DMS 273 (cell line): Measurements from ENCODE around the gene CDC42BPG.

Experiments used
- DNase-seq: peaks from one replicate; lab custom pipeline; 2025; ENCODE audit not compliant: unreplicated experiment; lab: John Stamatoyannopoulos, UW

CDC42BPG gene

GRCh38 chr11:64793271-64794160 is 50.9 kb downstream of the CDC42BPG start:
- no peak for DNase-seq

DNA sequence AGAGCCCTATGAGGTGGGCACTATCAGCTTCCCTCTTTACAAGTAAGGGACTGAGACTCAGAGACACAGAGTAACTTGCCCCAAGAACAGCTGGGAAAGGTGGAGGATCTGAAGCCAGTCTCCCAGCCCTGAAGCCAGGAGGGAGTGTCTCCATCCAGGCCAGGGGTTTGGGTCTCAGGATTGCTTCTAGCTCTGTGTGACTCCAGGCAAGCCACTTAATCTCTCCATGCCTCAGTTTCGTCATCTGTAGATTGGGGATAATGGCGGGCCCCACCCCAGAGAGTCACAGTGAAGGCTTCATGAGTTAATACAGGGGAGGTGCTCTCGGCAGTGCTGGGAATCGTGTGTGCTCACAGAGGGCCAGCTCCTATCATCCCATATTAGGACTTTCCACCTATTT is 52.0 kb downstream of the CDC42BPG start:
- no peak for DNase-seq

- peak; percentile 21 for DNase-seq
Measured at GRCh38 chr11:64791781-64792291, 52.6 kb downstream of the CDC42BPG start.

- DNase-seq, result no peak
Measured at GRCh38 chr11:64790205-64791095, 54.0 kb downstream of the CDC42BPG start.

DNA sequence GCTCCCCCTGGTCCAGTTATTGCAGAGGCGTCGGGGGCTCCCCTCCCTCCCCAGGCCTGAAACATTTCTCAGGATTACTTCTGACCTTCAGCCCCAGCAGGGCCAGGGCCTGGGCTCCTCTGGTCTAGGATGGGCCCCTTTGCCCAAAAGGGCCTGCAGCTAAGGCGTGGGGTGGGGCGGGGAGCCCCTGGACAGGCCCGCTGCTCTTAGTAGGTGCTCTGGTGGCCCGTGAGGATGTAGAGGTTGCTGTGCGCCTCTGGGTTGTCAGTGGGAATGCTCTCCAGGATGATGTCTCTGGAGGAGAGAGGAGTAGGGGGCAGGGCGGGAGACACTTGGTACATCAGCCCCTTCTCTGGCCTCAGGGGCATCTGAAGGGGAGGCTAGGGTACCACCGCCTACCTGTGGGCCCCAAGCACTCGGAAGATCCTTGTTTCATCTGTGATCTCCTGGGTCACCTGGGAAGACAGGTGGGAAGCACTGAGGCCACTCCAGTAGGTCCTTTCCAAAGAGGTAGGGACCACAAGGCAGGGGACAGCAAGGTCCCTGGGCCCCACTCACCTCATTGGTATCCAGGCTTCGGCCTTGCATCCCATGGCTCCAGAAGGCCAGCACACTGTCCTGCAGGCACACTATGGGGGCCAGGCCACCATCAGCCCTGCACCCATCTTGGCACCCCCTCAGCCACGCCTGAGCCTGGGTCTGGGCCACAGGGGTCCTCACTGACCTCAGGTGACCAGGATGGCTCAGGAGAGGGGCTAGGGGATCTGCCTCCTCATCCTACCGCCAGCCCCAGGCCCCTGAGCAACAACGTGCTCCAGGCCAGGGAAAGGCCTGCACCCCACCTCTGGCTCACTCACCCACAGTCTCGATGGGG is 54.9 kb downstream of the CDC42BPG start:
- no peak for DNase-seq

DNA sequence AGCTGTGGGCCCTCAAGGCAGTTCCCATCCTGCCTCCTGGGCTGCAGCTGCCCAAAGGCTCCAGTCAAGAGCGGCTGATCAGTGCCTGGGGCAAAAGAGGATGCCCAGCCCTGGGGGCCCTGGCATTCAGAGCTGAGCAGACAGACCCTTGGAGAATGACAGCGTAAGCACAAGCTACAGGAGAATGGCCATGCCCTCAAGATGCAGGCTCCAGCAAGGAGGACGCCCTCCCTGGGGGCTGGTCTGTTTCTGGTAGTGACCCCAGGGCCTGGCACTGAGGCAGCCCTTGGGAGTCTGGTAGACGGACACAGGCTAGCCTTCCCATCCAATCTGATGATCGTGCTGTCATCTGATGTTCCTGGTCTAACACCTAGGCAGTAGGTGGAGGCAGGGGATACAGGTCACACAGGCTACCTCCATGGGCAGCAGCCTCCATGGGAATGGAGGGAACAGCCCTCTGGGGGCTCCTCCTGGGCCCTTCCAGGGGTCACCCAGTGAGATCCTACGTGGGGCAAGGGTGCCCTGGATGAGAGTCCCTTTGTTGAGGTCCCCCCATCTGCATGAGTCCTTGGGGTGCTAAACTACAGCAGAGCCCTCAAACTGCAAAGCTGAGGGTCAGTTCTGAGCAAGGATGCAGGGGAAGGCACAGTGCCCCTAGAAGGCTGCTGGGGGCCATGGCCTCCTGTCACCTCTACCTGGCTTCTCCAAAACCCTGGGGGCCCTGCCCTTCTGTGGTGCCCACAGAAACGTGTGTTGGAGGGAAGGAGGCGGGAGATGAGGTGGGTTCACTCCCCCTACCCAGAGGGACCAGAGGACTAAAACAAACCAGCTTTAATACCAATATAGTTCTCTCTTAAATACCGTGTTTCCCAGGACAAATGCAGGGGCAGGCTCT is 55.9 kb downstream of the CDC42BPG start:
- DNase-seq, result no peak

- peak; percentile 61 for DNase-seq
Measured at GRCh38 chr11:64787526-64788320, 56.7 kb downstream of the CDC42BPG start.

GRCh38 chr11:64786308-64786707 is 58.1 kb downstream of the CDC42BPG start:
- no peak for DNase-seq

- no peak for DNase-seq
Measured at GRCh38 chr11:64784813-64785581, 59.5 kb downstream of the CDC42BPG start.

- peak; percentile 99 for DNase-seq
Measured at GRCh38 chr11:64778473-64779298, 65.8 kb downstream of the CDC42BPG start, which contains the start of gene SF1. Gene SF1, minus strand, starts transcription at chr11:64778542. Its CDS starts 150 bp downstream, at chr11:64778392.

- DNase-seq, result no peak
Measured at GRCh38 chr11:64778223-64778472, 66.3 kb downstream of the CDC42BPG start.

DNA sequence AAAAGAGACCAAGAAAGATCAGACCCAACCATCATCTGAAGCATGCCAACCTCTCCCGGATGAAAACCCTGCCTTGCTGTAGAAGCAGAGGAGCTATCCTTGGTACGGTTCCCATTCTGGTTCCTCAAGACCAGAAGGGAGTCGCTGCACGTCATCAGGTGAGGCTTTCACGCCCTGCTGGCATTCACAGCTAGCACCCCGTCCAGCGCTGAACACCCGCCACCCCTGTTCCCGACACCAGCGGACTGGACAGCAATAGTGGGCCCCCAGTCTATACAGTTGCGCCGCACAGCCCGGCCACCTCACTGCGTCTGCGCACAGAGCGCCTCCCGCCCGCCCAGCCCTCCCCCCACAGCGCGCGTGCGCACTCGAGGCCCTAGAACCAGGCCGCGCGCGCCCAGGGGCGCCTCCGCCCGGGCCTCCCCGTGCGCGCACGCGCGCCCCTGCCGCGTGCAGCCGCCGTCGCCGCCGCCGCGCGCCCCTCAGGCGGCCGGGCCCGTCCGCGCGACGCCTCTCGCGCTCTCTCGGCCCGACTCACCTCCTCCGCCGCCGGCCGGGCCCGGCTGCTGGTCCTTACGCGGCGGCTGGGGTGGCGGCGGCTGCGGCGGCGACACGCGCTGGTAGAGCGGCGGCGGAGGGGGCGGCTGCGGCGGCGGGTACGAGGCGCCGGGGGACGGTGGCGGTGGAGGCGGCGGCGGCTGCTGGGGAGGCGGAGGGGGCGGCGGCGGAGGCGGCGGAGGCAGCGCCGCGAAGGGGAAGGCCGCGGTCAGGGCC is 66.8 kb downstream of the CDC42BPG start:
- peak; percentile 91 for DNase-seq

DNA sequence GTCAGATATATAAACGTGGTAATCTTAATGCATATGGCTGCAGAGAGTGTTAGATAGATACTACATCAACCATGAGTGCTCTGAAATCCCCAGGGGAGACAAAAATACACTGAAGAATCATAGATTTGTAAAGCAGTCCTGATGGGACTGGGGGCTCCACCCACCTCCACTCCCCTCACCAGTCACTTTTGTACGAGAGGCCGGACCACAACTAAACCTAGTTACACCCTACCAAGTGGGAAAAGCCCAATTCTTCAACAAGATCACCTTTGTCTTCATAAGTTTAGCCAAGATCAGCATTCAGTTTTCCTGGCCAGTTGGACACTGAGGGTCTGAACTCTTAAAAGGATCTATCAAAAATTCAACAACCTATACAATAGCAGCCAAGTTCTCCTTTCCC is 67.6 kb downstream of the CDC42BPG start:
- DNase-seq, result no peak

GRCh38 chr11:64776425-64776824 is 68.0 kb downstream of the CDC42BPG start:
- no peak for DNase-seq

DNA sequence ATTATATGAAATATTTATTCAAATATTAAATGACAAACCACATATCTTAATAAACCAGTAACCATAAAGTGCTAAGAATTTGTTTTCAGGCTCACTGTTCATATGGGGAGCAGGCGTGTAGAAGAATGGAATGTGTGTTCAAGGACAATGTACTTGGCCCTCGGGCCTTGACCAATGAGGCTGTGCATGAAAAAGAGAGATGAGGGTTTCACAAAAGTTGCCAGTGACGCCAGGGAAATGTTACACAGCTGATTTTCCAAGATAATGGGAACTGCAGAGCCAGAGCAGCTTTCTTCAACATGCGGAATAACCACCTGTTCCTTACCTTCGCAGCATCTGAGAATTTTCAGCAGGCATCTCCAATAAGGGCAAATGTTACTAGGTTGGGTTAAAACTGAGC is 70.3 kb downstream of the CDC42BPG start:
- no peak for DNase-seq
